Spinal cord (tissue), 10 donors: ENCODE results near the gene ENPP1. TPM values are rescaled to one million over a fixed set of nuclear protein-coding genes. Genes with fewer than 3 reads are reported as not detected.

Experiments
- DNase-seq, 6 donors: peaks; one replicate each; pipeline versions ENCODE4 v3.0.0 to v3.0.0-alpha.2; 2013 to 2015; ENCODE audit warnings: low spot score in 6 of 6, low read depth in 4 of 6
- H3K27ac ChIP-seq: one replicate; pipeline ENCODE4 v1.5.1; 2013; ENCODE audit warnings: low read depth, low read length, control low read depth
- H3K27me3 ChIP-seq: one replicate; pipeline ENCODE4 v1.6.1; 2013; ENCODE audit warnings: low read length; ENCODE audit not compliant: control insufficient read depth, insufficient read depth
- H3K36me3 ChIP-seq: one replicate; pipeline ENCODE4 v1.6.1; 2013; ENCODE audit warnings: low read length; ENCODE audit not compliant: control insufficient read depth, insufficient read depth
- H3K4me1 ChIP-seq: one replicate; pipeline ENCODE4 v1.6.1; 2013; ENCODE audit warnings: low read length; ENCODE audit not compliant: control insufficient read depth, insufficient read depth
- H3K4me3 ChIP-seq: one replicate; pipeline ENCODE4 v1.5.1; 2013; ENCODE audit warnings: low read depth, low read length, control low read depth
- H3K9me3 ChIP-seq: one replicate; pipeline ENCODE4 v1.6.1; 2013; ENCODE audit warnings: low read length; ENCODE audit not compliant: control insufficient read depth, insufficient read depth
- WGBS: methylation state at CpG from one replicate; pipeline ENCODE4 v1.1.5; 2013; ENCODE audit warnings: missing lambda C conversion rate; ENCODE audit not compliant: insufficient coverage; 5-methylcytosine and 5-hydroxymethylcytosine counted together
- polyA plus RNA-seq, 2 donors: library from polyadenylated mRNA; unstranded; fragments of 120-200 nt; gene quantifications; one replicate each; pipeline ENCODE4 v1.2.1, GENCODE V29; 2013; ENCODE audit not compliant: insufficient read length in 2 of 2
- total RNA-seq, 2 donors: library from RNA; depleted of rRNA in 1 of 2; stranded (reverse); fragments of 120-200 nt in 1 of 2; fragments of >200 nt in 1 of 2; gene quantifications; one replicate each; pipeline versions ENCODE4 v1.2.3 to v1.2.4, GENCODE V29; 2013 to 2014
- donor health status: healthy.

ENPP1 gene
- total and polyA plus RNA-seq, 4 donors = 2.1 to 10.8 (median 4.8) TPM

GRCh38 chr6:131822119-131822518, 14.3 kb downstream of the ENPP1 start:
- WGBS = no CpG with 5 or more reads among the region's 3 CpGs
- Histone ChIP-seq H3K9me3 (no peaks in the 10 kb centered on the region), H3K36me3 (no peaks in the 10 kb centered on the region), H3K4me1 (no peaks in the 10 kb centered on the region), H3K27ac (no peak overlapping the region), H3K27me3 (no peaks in the 10 kb centered on the region), H3K4me3 (no peak overlapping the region)
- DNase-seq = no peak

- H3K4me1 ChIP-seq = no peaks in the 10 kb centered on the region
- 92% methylated on average over 3 of the region's 3 CpGs for WGBS
- H3K27ac ChIP-seq = no peak overlapping the region
- no peaks in the 10 kb centered on the region for H3K36me3 ChIP-seq
- no peaks in the 10 kb centered on the region for H3K9me3 ChIP-seq
- no peaks in the 10 kb centered on the region for H3K27me3 ChIP-seq
- DNase-seq = no peak
- H3K4me3 ChIP-seq = no peak overlapping the region
Measured at GRCh38 chr6:131823276-131823902, 15.6 kb downstream of the ENPP1 start.

GRCh38 chr6:131825946-131826345, 18.1 kb downstream of the ENPP1 start:
- Histone ChIP-seq H3K36me3 (no peaks in the 10 kb centered on the region), H3K27me3 (no peaks in the 10 kb centered on the region), H3K4me3 (no peak overlapping the region), H3K9me3 (no peaks in the 10 kb centered on the region), H3K27ac (no peak overlapping the region), H3K4me1 (no peaks in the 10 kb centered on the region)
- WGBS = no CpG with 5 or more reads among the region's 1 CpG
- no peak for DNase-seq

GRCh38 chr6:131828080-131828479, 20.3 kb downstream of the ENPP1 start:
- no peaks in the 10 kb centered on the region for H3K9me3 ChIP-seq
- WGBS = 94% methylated on average over 6 of the region's 7 CpGs
- no peak for DNase-seq
- no peaks in the 10 kb centered on the region for H3K36me3 ChIP-seq
- no peaks in the 10 kb centered on the region for H3K4me1 ChIP-seq
- H3K4me3 ChIP-seq = no peak overlapping the region
- no peaks in the 10 kb centered on the region for H3K27me3 ChIP-seq
- no peak overlapping the region for H3K27ac ChIP-seq

GRCh38 chr6:131828951-131829350, 21.1 kb downstream of the ENPP1 start:
- Histone ChIP-seq H3K9me3 (no peaks in the 10 kb centered on the region), H3K4me3 (no peak overlapping the region), H3K27ac (no peak overlapping the region), H3K4me1 (no peaks in the 10 kb centered on the region), H3K36me3 (no peaks in the 10 kb centered on the region), H3K27me3 (no peaks in the 10 kb centered on the region)
- WGBS = no CpG with 5 or more reads among the region's 2 CpGs
- DNase-seq = peak in 1 of 6 donors; percentile 11

- Histone ChIP-seq H3K4me1 (no peaks in the 10 kb centered on the region), H3K9me3 (no peaks in the 10 kb centered on the region), H3K27me3 (no peaks in the 10 kb centered on the region), H3K27ac (no peak overlapping the region), H3K36me3 (no peaks in the 10 kb centered on the region), H3K4me3 (no peak overlapping the region)
- no CpG with 5 or more reads among the region's 4 CpGs for WGBS
- peak in 1 of 6 donors; percentile 21 for DNase-seq
Measured at GRCh38 chr6:131831392-131831791, 23.6 kb downstream of the ENPP1 start.

- Histone ChIP-seq H3K36me3 (no peaks in the 10 kb centered on the region), H3K9me3 (no peaks in the 10 kb centered on the region), H3K27me3 (no peaks in the 10 kb centered on the region), H3K27ac (no peak overlapping the region), H3K4me3 (no peak overlapping the region), H3K4me1 (no peaks in the 10 kb centered on the region)
- no peak for DNase-seq
- WGBS = no CpG with 5 or more reads among the region's 1 CpG
Measured at GRCh38 chr6:131831886-131832285, 24.1 kb downstream of the ENPP1 start.

- H3K9me3 ChIP-seq = no peaks in the 10 kb centered on the region
- 100% methylated on average over 1 of the region's 1 CpG for whole genome bisulfite sequencing
- H3K27me3 ChIP-seq = no peaks in the 10 kb centered on the region
- no peaks in the 10 kb centered on the region for H3K36me3 ChIP-seq
- H3K27ac ChIP-seq = no peak overlapping the region
- no peak for DNase-seq
- H3K4me1 ChIP-seq = no peaks in the 10 kb centered on the region
- H3K4me3 ChIP-seq = no peak overlapping the region
Measured at GRCh38 chr6:131832363-131832762, 24.5 kb downstream of the ENPP1 start.

GRCh38 chr6:131838051-131838450, 30.2 kb downstream of the ENPP1 start:
- H3K27me3 ChIP-seq = no peaks in the 10 kb centered on the region
- no peak overlapping the region for H3K27ac ChIP-seq
- no peaks in the 10 kb centered on the region for H3K4me1 ChIP-seq
- no CpG with 5 or more reads among the region's 1 CpG for WGBS
- no peak overlapping the region for H3K4me3 ChIP-seq
- H3K36me3 ChIP-seq = no peaks in the 10 kb centered on the region
- H3K9me3 ChIP-seq = no peaks in the 10 kb centered on the region
- DNase-seq = no peak

GRCh38 chr6:131839388-131839787, 31.6 kb downstream of the ENPP1 start:
- H3K4me1 ChIP-seq = no peaks in the 10 kb centered on the region
- no peaks in the 10 kb centered on the region for H3K27me3 ChIP-seq
- no peak for DNase-seq
- no peak overlapping the region for H3K27ac ChIP-seq
- H3K4me3 ChIP-seq = no peak overlapping the region
- no peaks in the 10 kb centered on the region for H3K36me3 ChIP-seq
- no peaks in the 10 kb centered on the region for H3K9me3 ChIP-seq
